Small intestine (tissue), 7 donors: Measurements from ENCODE around the gene ST8SIA5. TPM values are rescaled to one million over a fixed set of nuclear protein-coding genes. Genes with fewer than 3 reads are reported as not detected.

Experiments
- DNase-seq, 2 donors: peaks; one replicate each; pipeline versions ENCODE4 v3.0.0 to v3.0.0-alpha.2; 2013
- FAIRE-seq: peaks from 2 replicates; lab custom pipeline; 2012; peaks lifted over from hg19 to GRCh38; lab: Jason Lieb, UNC
- H3K27ac ChIP-seq, 3 donors: one replicate each; pipeline ENCODE4 v1.5.1; 2013; ENCODE audit warnings: low read length in 2 of 3, mild to moderate bottlenecking in 2 of 3, control low read depth in 1 of 3, inconsistent platforms in 1 of 3, low read depth in 1 of 3, moderate library complexity in 1 of 3
- H3K27me3 ChIP-seq, 3 donors: one replicate each; pipeline ENCODE4 v1.6.1; 2013; ENCODE audit warnings: low read length in 3 of 3, inconsistent platforms in 1 of 3; ENCODE audit not compliant: control insufficient read depth in 3 of 3, insufficient read depth in 3 of 3
- H3K36me3 ChIP-seq, 3 donors: one replicate each; pipeline ENCODE4 v1.6.1; 2013; ENCODE audit warnings: low read length in 3 of 3, inconsistent platforms in 1 of 3, low read depth in 1 of 3, mild to moderate bottlenecking in 1 of 3, moderate library complexity in 1 of 3; ENCODE audit not compliant: control insufficient read depth in 3 of 3, insufficient read depth in 2 of 3
- H3K4me1 ChIP-seq, 3 donors: one replicate each; pipeline ENCODE4 v1.6.1; 2013; ENCODE audit warnings: low read length in 2 of 3, inconsistent platforms in 1 of 3, low read depth in 1 of 3, mild to moderate bottlenecking in 1 of 3, moderate library complexity in 1 of 3; ENCODE audit not compliant: control insufficient read depth in 3 of 3, insufficient read depth in 2 of 3
- H3K4me3 ChIP-seq, 3 donors: one replicate each; pipeline ENCODE4 v1.5.1; 2013; ENCODE audit warnings: low read length in 3 of 3, control low read depth in 1 of 3, inconsistent platforms in 1 of 3, low read depth in 1 of 3, mild to moderate bottlenecking in 1 of 3, moderate library complexity in 1 of 3
- H3K9me3 ChIP-seq, 2 donors: one replicate each; pipeline ENCODE4 v1.6.1; 2013; ENCODE audit warnings: low read depth in 1 of 2, low read length in 1 of 2; ENCODE audit not compliant: control insufficient read depth in 2 of 2, insufficient read depth in 1 of 2
- WGBS, 3 donors: extraction: QIAGEN DNeasy Blood & Tissue Kit; methylation state at CpG; one replicate each; pipeline ENCODE4 v1.1.7; 2013; 5-methylcytosine and 5-hydroxymethylcytosine counted together
- polyA plus RNA-seq, 4 donors: library from polyadenylated mRNA; stranded (reverse) in 3 of 4; unstranded in 1 of 4; fragments of 200-250 nt in 3 of 4; fragments of 120-200 nt in 1 of 4; gene quantifications; one replicate each; pipeline versions ENCODE4 v1.2.1 to v1.2.3, GENCODE V29; 2013
- donor health status: healthy with polysubstance abuse.
- donor health status: control.
- donor health status: control.
- donor health status: Bipolar disorder and iron deficiency.
- donor health status: healthy.

ST8SIA5 gene
- polyA plus RNA-seq, 4 donors, result 0.12 to 0.27 (median 0.24) TPM; not detected in 1

- Histone ChIP-seq H3K36me3 (no peaks in the 10 kb centered on the region), H3K27me3 (peaks cover 0 to 2% (median 0%) of the 10 kb centered on the region in 3 donors), H3K4me1 (no peaks in the 10 kb centered on the region), H3K9me3 (no peaks in the 10 kb centered on the region), H3K4me3 (no peak overlapping the region), H3K27ac (no peak overlapping the region)
- 93 to 94% (median 93%) methylated on average over 52 of the region's 52 CpGs for WGBS, 3 donors
- FAIRE-seq (no peak), DNase-seq (no peak)
These were observed 76.8 kb downstream of the ST8SIA5 start for GRCh38 chr18:46679846-46680598.

GRCh38 chr18:46678785-46679399, 78.0 kb downstream of the ST8SIA5 start:
- Histone ChIP-seq H3K36me3 (no peaks in the 10 kb centered on the region), H3K4me3 (no peak overlapping the region), H3K27ac (no peak overlapping the region), H3K4me1 (no peaks in the 10 kb centered on the region), H3K27me3 (peaks cover 0 to 2% (median 0%) of the 10 kb centered on the region in 3 donors), H3K9me3 (no peaks in the 10 kb centered on the region)
- WGBS, 3 donors, result 70 to 78% (median 74%) methylated on average over 10 of the region's 10 CpGs
- DNase-seq (no peak), FAIRE-seq (no peak)

GRCh38 chr18:46678041-46678440, 78.8 kb downstream of the ST8SIA5 start:
- DNase-seq (no peak), FAIRE-seq (no peak)
- Histone ChIP-seq H3K27ac (no peak overlapping the region), H3K27me3 (peaks cover 0 to 2% (median 0%) of the 10 kb centered on the region in 3 donors), H3K9me3 (no peaks in the 10 kb centered on the region), H3K4me1 (no peaks in the 10 kb centered on the region), H3K4me3 (no peak overlapping the region), H3K36me3 (no peaks in the 10 kb centered on the region)
- 44 to 58% (median 55%) methylated on average over 3 of the region's 3 CpGs for WGBS, 3 donors

GRCh38 chr18:46677611-46678010, 79.2 kb downstream of the ST8SIA5 start:
- DNase-seq (no peak), FAIRE-seq (no peak)
- peaks cover 0 to 2% (median 0%) of the 10 kb centered on the region in 3 donors for H3K27me3 ChIP-seq
- no peaks in the 10 kb centered on the region for H3K36me3 ChIP-seq
- no peak overlapping the region for H3K4me3 ChIP-seq
- WGBS, 3 donors, result 60 to 75% (median 66%) methylated on average over 2 of the region's 2 CpGs
- H3K4me1 ChIP-seq, result no peaks in the 10 kb centered on the region
- no peaks in the 10 kb centered on the region for H3K9me3 ChIP-seq
- H3K27ac ChIP-seq, result no peak overlapping the region

GRCh38 chr18:46676182-46676835, 80.5 kb downstream of the ST8SIA5 start:
- Histone ChIP-seq H3K9me3 (no peaks in the 10 kb centered on the region), H3K4me3 (no peak overlapping the region), H3K27ac (no peak overlapping the region), H3K27me3 (peaks cover 0 to 2% (median 0%) of the 10 kb centered on the region in 3 donors), H3K4me1 (no peaks in the 10 kb centered on the region), H3K36me3 (no peaks in the 10 kb centered on the region)
- DNase-seq (no peak), FAIRE-seq (no peak)
- WGBS, 3 donors, result 64 to 69% (median 68%) methylated on average over 15 of the region's 15 CpGs

GRCh38 chr18:46675112-46675511, 81.7 kb downstream of the ST8SIA5 start:
- FAIRE-seq, result no peak
- Histone ChIP-seq H3K36me3 (no peaks in the 10 kb centered on the region), H3K9me3 (no peaks in the 10 kb centered on the region), H3K4me3 (no peak overlapping the region), H3K27me3 (peaks cover 0 to 2% (median 0%) of the 10 kb centered on the region in 3 donors), H3K4me1 (no peaks in the 10 kb centered on the region), H3K27ac (no peak overlapping the region)
- no peak for DNase-seq
- 19 to 52% (median 50%) methylated on average over 1 of the region's 1 CpG for WGBS, 3 donors

- Histone ChIP-seq H3K4me1 (no peaks in the 10 kb centered on the region), H3K9me3 (no peaks in the 10 kb centered on the region), H3K27ac (no peak overlapping the region), H3K4me3 (no peak overlapping the region), H3K36me3 (no peaks in the 10 kb centered on the region), H3K27me3 (peaks cover 0 to 2% (median 0%) of the 10 kb centered on the region in 3 donors)
- WGBS, 3 donors, result 59 to 68% (median 67%) methylated on average over 6 of the region's 6 CpGs
- DNase-seq, result no peak
- no peak for FAIRE-seq
These were observed 84.5 kb downstream of the ST8SIA5 start for GRCh38 chr18:46672062-46672970.

GRCh38 chr18:46668694-46669093, 88.2 kb downstream of the ST8SIA5 start:
- Histone ChIP-seq H3K4me1 (no peaks in the 10 kb centered on the region), H3K27ac (no peak overlapping the region), H3K27me3 (no peaks in the 10 kb centered on the region), H3K4me3 (no peak overlapping the region), H3K9me3 (no peaks in the 10 kb centered on the region), H3K36me3 (no peaks in the 10 kb centered on the region)
- WGBS, 3 donors, result 64 to 83% (median 76%) methylated on average over 5 to 6 of the region's 6 CpGs
- DNase-seq (no peak), FAIRE-seq (no peak)
